ENCODE results near the gene RAB28. TPM values are rescaled to one million over a fixed set of nuclear protein-coding genes. Genes with fewer than 3 reads are reported as not detected.

Gene RAB28
- total RNA-seq, 2 experiments from 2014 or later, result 23.0 to 30.8 TPM

- ChIA-PET CTCF (ENCODE audit: unreplicated experiment) (no interaction called here), POLR2A (no interaction called here)
- TF ChIP-seq CTCF (conservative IDR thresholded peaks at IDR 0.05; ENCODE audit: low read length) (no peak), EZH2phosphoT487 (IDR thresholded peaks at IDR 0.05; ENCODE audit: borderline replicate concordance, low read depth, low read length) (no peak)
- H4K20me1 ChIP-seq (ENCODE audit: insufficient read depth, low read length), result no peaks in the 10 kb centered on the region
- H3K36me3 ChIP-seq (ENCODE audit: insufficient read depth, low read length), result no peaks in the 10 kb centered on the region
- no peaks in the 10 kb centered on the region for H3K4me1 ChIP-seq (ENCODE audit: insufficient read depth, low read length, poor library complexity, severe bottlenecking)
- no peaks in the 10 kb centered on the region for H3K9me3 ChIP-seq (ENCODE audit: low read length)
- no peaks in the 10 kb centered on the region for H3K9me2 ChIP-seq (ENCODE audit: insufficient read depth, low read length)
- no peak overlapping the region for H3K4me3 ChIP-seq (ENCODE audit: low read depth, low read length, poor library complexity, severe bottlenecking)
- H2AFZ ChIP-seq (ENCODE audit: low read length), result no peak overlapping the region
- no TSS peak for BruUV-seq (replicated peaks)
- no peak overlapping the region for H3K4me2 ChIP-seq (ENCODE audit: low read length)
- no peak for DNase-seq (ENCODE audit: low spot score)
- no peak overlapping the region for H3K27ac ChIP-seq (ENCODE audit: low read depth, low read length, poor library complexity, severe bottlenecking)
- no peaks in the 10 kb centered on the region for H3K79me2 ChIP-seq (ENCODE audit: insufficient read depth, low read depth, low read length)
- intact Hi-C loops (cut with micrococcal nuclease; ENCODE audit: unreplicated experiment), result no loop called here
Observed at GRCh38 chr4:13413729-13414437, 70.3 kb downstream of the RAB28 start.

- intact Hi-C loops (cut with micrococcal nuclease; ENCODE audit: unreplicated experiment), result no loop called here
Observed at GRCh38 chr4:13411942-13412341, 72.2 kb downstream of the RAB28 start.

More at GRCh38 chr4:13411942-13412341, 72.2 kb downstream of the RAB28 start:
- CTCF ChIA-PET (ENCODE audit: unreplicated experiment), result no interaction called here
- TF ChIP-seq EZH2phosphoT487 (IDR thresholded peaks at IDR 0.05; ENCODE audit: borderline replicate concordance, low read depth, low read length) (no peak), CTCF (conservative IDR thresholded peaks at IDR 0.05; ENCODE audit: low read length) (no peak)
- no peaks in the 10 kb centered on the region for H3K79me2 ChIP-seq (ENCODE audit: insufficient read depth, low read depth, low read length)
- H3K4me3 ChIP-seq (ENCODE audit: low read depth, low read length, poor library complexity, severe bottlenecking), result no peak overlapping the region
- no peak overlapping the region for H3K4me2 ChIP-seq (ENCODE audit: low read length)
- H3K9me3 ChIP-seq (ENCODE audit: low read length), result no peaks in the 10 kb centered on the region
- H3K27ac ChIP-seq (ENCODE audit: low read depth, low read length, poor library complexity, severe bottlenecking), result no peak overlapping the region
- H3K4me1 ChIP-seq (ENCODE audit: insufficient read depth, low read length, poor library complexity, severe bottlenecking), result no peaks in the 10 kb centered on the region
- BruUV-seq (replicated peaks), result no TSS peak
- H2AFZ ChIP-seq (ENCODE audit: low read length), result no peak overlapping the region
- H3K9me2 ChIP-seq (ENCODE audit: insufficient read depth, low read length), result no peaks in the 10 kb centered on the region
- POLR2A ChIA-PET, result no interaction called here
- no peaks in the 10 kb centered on the region for H4K20me1 ChIP-seq (ENCODE audit: insufficient read depth, low read length)
- DNase-seq (ENCODE audit: low spot score), result no peak
- H3K36me3 ChIP-seq (ENCODE audit: insufficient read depth, low read length), result no peaks in the 10 kb centered on the region
